Effector CD4-positive, alpha-beta T cell (primary cell): ENCODE measurements around the gene IFIT1.
"Not testable (repeated sequence)": the region's sequence is repeated elsewhere in the genome, so short reads cannot be mapped to it uniquely, and the experiment has no call there.

Experiments
- DNase-seq: peaks from one replicate; pipeline ENCODE4 v3.0.0-alpha.2; 2020
- total RNA-seq: gene quantifications from one replicate; lab custom pipeline; 2026; lab: John Stamatoyannopoulos, UW

The IFIT1 gene, protein sequence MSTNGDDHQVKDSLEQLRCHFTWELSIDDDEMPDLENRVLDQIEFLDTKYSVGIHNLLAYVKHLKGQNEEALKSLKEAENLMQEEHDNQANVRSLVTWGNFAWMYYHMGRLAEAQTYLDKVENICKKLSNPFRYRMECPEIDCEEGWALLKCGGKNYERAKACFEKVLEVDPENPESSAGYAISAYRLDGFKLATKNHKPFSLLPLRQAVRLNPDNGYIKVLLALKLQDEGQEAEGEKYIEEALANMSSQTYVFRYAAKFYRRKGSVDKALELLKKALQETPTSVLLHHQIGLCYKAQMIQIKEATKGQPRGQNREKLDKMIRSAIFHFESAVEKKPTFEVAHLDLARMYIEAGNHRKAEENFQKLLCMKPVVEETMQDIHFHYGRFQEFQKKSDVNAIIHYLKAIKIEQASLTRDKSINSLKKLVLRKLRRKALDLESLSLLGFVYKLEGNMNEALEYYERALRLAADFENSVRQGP
- 8.3 reads per million, percentile 28 among the genes with 10 or more reads in this experiment for total RNA-seq

GRCh38 chr10:89391907-89392756, at the start of gene IFIT1:
Gene IFIT1 (plus strand): TSS chr10:89392623. CDS start chr10:89392713, 90 bp downstream.
- DNase-seq, result peak; percentile 34

- no peak for DNase-seq
Measured at GRCh38 chr10:89343089-89343767, 49.2 kb upstream of the IFIT1 start.

DNA sequence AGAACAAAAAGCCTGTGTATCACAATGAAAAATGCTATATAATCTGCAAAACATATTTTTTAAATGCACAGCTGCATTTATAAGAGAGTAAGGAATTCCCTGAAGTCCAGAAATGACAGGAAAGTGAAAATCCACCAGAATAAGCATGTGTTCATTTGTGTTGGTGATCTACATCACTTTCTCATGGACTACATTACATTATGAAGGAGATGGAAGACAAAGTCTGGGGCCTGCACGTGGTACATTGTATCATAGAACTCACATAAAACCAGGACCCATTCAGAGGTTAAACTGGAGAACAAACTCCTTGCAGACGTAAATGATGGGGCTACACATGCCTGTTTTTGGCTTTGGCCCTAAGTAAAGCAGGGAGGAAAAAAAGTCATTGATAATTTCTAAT, 48.3 kb upstream of the IFIT1 start:
- DNase-seq, result no peak

DNA sequence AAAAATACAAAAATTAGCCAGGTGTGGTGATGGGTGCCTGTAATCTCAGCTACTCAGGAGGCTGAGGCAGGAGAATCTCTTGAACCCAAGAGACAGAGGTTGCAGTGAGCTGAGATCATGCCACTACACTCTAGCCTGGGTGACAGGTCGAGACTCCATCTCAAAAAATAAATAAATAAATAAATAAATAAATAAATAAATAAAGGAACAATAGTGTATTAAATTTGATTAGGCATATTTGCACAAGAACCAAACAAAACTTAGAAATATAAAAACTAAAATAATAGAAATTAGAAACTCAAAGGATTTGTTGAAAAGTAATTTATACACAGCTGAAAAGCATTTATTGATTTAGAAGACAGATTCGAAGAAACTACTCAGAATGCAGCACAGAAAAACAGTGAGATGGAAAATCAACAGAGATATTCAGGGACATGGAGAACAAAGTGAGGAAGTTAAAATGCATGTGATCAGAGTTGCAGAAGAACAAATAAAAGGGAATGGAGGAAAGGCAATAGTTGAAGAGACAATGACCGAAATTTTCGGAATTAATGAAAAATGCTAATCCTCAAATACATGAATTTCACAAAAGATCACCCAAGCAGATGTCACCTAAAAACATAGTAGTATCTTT, 46.9 kb upstream of the IFIT1 start:
- no peak for DNase-seq

DNA sequence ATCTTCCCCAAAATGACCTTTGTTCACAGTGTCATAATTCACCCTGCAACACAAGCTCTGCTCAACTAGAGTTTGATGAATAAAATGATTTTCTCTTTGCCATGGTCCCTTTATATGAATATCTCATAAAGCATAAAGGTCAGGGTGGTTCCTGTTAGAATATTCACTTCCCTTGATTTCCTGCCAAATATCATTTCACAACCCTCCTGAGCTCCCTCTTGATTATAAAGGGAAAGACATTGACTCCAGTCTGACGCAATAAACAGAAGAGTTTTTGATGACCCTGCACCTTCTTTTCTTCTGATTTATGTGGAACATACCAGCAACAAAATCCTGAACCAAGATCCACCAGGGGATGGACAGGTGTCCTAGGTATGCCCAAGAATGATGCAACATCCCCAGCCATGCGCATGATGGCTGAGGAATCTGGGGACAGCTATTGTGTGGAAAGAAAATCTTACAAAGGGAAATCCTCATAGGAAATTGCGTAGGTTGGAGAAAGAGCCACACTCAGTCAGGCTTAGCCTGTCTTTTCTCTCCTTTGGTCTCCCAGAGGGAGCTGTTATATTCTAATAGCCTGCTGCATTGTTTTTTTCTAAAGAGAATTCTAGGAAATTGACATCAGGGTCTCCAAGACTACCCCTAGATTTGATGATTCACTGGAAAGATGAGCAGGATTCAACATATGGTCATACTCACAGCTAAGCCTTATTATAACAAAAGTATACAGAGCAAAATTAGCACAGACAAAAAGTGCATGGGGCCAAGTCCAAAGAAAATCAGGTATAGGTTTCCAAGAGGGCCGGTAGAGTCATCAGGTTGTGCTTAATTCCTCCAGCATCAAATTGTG, 45.8 kb upstream of the IFIT1 start:
- no peak for DNase-seq

DNA sequence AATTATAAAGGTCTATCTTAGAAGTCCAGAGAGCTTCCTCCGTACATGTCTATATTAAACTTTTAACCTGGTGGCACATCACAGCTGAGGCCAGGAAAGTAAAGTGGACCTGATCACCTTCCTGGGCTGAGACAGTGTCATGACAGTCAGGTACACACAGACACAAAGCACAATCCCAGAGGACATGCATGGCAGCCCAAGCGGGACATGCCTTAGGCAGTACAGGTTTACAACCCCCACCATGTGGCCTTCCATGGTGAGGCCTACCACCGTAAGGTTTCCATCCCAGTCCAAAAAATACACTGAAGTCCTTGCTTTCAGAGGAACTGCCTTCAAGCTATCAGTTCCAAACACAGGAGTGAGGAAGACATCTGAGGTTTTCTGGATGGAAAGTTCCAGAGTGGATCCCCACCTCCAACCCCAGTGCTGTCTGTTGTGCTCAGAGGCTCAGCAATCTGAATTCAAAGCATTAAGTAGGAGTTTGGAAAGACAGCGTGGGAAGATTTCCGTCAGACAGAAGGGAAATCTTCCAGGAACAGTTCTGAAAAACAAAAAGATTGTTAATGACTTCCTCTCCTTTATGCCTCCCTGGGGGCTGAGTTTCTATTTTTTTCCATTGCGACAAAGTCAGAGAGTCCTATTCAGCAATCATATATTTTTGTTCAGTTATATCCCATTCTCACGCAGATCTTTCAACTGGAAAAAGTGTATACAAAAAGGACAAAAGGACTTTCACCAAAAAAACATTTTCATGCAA, 44.5 kb upstream of the IFIT1 start:
- DNase-seq, result no peak

DNA sequence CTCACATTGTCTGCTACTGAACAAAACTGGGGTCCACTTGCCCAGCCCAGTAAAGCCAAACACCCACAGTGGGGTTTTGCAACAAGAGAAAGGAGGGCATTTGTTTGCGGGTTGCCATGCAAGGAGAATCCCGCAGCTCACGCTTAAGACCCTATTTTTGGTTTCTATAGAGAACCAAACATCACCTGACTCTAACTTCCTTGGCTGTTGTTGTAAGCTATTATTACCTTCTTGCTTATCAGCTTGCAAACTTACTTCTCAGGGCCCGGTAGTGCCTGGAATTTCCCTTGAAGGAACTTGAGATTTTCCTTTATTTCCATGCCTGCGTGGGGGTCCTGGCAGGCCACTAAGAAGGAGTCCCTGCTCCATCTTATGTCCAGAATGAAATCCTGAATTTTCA, 43.9 kb upstream of the IFIT1 start:
- DNase-seq, result no peak

DNA sequence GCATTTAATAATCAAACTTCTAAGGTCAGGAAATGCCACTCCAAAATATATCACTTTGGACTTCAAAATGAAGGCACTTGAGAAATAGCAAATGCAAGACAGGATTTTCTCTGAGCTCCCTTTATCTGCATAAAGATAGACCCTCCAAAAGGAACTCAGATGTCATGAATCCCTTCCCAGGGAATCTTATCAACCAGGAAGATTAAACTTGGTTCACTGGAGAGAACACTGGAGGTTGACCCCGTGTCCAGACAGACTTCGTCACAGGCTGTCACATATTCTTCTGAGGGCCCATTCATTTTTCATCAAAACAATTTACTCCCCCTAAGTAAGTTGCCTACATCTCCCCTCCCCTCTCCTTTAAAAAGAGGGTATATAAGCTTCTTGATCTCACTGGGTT, 43.4 kb upstream of the IFIT1 start:
- DNase-seq, result no peak

DNA sequence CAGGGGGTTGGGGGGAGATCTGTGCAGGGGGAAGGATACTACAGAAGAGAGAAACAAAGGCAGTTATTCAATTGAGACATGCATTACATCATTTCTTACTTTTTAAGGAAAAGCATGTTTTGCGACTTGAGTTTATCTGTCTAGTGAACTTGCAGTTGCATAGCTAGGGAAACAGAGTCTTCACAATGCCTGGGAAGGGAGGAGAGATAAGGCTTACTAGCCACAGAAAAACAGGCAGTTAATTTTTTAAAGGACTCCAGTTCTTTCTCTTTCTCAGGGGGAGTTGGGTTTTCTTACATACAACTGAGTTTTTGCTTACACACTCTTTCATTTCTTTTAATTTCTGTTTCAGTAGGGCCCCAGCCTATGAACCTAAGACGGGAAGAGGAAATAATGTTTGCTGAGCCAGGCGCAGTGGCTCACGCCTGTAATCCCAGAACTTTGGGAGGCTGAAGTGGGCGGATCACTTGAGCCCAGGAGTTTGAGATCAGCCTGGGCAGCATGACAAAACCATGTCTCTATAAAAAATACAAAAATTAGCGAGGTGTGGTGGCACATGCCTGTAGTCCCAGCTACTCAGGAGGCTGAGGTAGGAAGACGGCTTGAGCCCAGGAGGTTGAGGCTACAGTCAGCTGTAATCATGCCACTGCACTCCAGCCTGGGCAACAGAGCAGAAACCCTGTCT, 41.6 kb upstream of the IFIT1 start:
- DNase-seq, result not testable (repeated sequence)

DNA sequence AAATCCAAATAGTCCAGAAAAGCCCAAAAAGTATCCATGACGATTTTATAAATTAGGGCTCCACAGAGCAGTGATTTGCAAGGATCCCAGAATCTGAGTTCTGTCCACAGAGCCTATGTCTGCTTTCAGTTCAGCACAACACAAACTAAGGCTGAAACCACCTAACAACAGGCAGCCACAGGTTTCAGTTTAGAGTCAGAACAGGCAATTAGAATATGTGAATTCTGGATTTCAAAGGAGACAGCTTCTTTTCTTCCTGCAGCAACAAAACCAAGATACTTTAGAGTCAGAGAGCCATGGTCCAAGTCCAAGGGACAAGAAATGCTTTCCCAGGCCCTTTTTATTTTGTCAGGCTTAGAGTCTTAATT, 41.0 kb upstream of the IFIT1 start:
- DNase-seq, result no peak

- DNase-seq, result no peak
Measured at GRCh38 chr10:89351780-89352597, 40.4 kb upstream of the IFIT1 start.

DNA sequence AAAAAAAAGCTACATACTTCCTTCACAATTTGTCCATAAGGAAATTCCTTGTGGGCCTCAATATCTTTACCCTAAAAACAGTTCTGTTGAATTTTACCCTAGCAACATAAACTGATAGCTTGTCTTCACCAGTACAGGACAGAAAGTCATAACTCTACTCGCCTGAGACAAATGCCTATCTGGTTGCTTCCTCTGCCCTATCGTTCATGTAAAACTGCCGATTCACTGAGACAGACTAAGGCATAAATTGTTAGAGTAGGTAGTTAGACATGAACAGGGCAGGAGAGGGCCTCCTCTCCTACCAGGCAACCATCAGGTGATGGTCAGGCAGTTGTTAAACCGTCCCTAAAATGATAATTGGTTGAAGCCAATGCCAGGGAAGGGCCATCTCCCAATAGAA, 39.6 kb upstream of the IFIT1 start:
- DNase-seq, result no peak

DNA sequence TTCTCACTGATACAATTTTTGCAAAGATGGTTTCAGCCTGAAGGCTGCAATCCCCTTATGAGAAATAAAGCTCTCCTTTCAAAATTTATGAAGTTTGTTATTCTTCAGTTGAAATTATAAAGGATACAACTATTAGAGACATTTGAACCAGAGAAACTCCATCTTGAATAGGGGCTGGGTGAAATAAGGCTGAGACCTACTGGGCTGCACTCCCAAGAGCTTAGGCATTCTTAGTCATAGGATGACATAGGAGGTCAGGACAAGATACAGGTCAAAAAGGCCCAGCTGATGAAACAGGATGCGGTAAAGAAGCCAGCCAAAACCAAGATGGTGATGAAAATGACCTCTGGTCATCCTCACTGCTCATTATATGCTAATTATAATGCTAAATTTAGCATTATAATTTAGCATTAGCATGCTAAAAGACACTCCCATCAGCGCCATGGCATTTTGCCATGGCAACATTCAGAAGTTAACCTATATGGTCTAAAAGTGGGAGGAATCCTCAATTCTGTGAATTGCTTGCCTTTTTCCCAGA, 37.0 kb upstream of the IFIT1 start:
- DNase-seq, result no peak

DNA sequence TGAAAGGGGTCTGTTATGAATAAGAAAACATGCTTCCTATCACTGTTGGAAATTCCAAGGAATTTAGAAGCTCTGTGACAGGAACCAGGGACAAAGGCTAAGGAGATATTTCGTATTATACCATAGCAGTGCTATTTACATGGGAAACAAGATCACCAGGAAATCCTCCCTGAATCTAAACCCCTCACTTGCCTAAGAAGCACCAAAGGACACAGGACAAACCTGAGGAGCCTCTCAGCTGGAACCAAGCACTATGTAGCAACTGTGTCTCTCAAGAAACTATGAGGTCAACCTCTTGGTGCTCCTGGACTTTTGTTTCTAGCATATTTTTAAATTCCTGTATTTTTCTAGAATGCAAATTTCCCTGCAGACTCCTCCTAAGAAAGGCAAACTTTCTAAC, 35.3 kb upstream of the IFIT1 start:
- DNase-seq, result no peak

- DNase-seq, result no peak
Measured at GRCh38 chr10:89357975-89358374, 34.4 kb upstream of the IFIT1 start.

- DNase-seq, result no peak
Measured at GRCh38 chr10:89360157-89360556, 32.3 kb upstream of the IFIT1 start.

DNA sequence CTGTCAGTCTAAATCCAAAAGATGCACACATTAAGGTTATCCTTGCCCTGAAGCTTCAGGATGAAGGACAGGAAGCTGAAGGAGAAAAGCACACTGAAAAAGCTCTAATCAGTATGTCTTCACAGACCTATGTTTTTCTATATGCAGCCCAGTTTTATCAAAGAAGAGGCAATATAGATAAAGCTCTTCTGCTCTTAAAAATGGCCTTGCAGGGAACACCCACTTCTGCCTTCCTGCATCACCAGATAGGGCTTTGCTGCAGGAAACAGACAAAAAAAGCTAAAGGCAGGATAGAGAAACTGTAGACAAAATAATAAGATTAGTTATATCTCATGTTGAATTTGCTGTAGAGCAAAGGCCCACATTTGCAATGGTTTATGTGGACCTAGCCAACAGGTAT, 29.5 kb upstream of the IFIT1 start:
- no peak for DNase-seq

DNA sequence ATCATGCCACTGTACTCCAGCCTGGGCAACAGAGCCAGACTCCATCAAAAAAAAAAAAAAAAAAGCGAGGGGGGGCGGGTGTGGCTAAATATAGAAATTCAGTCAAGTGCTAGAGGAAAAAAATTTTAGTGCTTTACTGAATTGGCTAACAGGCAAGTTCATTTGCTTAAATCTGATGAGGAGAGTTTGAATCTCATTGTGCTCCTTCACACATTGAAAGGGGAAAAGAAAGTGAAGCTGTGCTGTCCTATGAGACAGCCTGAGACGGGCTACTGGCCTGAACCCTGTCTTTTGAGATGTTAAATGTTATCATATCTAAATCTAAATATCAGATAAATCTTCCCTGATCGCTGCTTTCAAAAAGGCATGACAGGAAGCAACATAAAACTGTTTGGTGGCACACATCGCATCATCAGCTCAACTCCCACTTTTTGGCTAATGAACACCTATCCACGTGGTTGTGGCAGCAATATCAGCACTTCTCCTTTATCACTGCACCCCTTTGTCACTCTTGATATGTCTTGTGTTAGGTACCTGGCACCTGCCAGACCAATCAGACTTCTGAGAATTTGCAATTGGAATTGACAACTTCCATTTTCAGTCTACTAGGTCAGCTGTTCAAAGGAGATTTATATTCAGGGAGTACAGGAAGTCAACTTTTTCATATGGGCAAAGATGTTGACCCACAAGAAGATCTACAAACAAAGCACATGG, 28.5 kb upstream of the IFIT1 start:
- no peak for DNase-seq
